ENCODE data around the gene TSPAN6.

DNA sequence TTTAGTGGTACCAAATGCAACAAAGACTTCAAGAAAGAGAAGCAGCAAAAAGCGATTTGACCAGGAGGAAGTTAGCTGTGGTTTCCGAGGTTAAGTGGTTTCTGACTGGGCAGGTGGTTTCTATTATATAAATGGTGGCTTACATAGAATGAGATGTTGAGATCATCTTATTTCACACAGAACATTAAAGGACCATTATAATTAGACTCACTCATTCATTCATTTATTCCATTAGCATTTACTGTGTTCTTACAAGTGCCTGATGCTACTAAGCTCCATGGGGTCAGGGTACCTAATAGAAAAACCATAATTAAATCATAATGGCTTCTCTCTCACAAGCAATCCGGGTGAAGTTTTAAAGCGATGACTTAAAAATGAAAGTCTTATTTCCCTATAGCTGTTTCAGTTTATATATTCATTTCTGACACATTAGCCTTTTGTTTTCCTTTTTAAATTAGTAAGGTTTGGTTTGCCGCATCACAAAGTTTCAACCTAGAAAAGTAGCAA is 10.6 kb downstream of the TSPAN6 start:
- TF ChIP-seq POLR2A (IDR thresholded peaks at IDR 0.05; ENCODE audit: low read depth, low read length): no peak
- TF ChIP-seq POLR2AphosphoS5 (IDR thresholded peaks at IDR 0.05; ENCODE audit: low read depth, low read length): no peak
- TF ChIP-seq PAX5 (IDR thresholded peaks at IDR 0.05; ENCODE audit: insufficient read depth, low read length, severe bottlenecking): no peak
- TF ChIP-seq TAF1 (IDR thresholded peaks at IDR 0.05; ENCODE audit: low read depth, low read length): no peak
